Neural cell (in vitro differentiated cells): ENCODE data around the gene PTPRR. TPM values are rescaled to one million over a fixed set of nuclear protein-coding genes. Genes with fewer than 3 reads are reported as not detected.

Experiments used
- H2AFZ ChIP-seq: fragments of 200-600, 300-800 bp; sonication (generic), shearing (Covaris generic); 2 replicates; pipeline ENCODE4 v1.6.0; 2014; ENCODE audit warnings: low read depth, mild to moderate bottlenecking, antibody characterized with exemption, low read length, moderate library complexity
- H3F3A ChIP-seq: fragments of 200-600 bp; shearing (Covaris generic); 2 replicates; pipeline ENCODE4 v1.6.1; 2016; ENCODE audit warnings: mild to moderate bottlenecking, moderate library complexity, mixed read lengths, antibody characterized with exemption, low read length; ENCODE audit not compliant: insufficient read depth, poor library complexity, severe bottlenecking
- H3K27ac ChIP-seq: fragments of 200-600, 300-800 bp; sonication (generic), shearing (Covaris generic); 2 replicates; pipeline ENCODE4 v1.5.1; 2014; ENCODE audit warnings: mild to moderate bottlenecking, low read length, moderate library complexity
- H3K27me3 ChIP-seq: fragments of 300-800, 200-600 bp; sonication (generic), shearing (Covaris generic); 2 replicates; pipeline ENCODE4 v1.6.0; 2014; ENCODE audit warnings: mild to moderate bottlenecking, low read depth, low read length, moderate library complexity; ENCODE audit not compliant: insufficient read depth
- H3K36me3 ChIP-seq: fragments of 300-800, 200-600 bp; sonication (generic), shearing (Covaris generic); 2 replicates; pipeline ENCODE4 v1.5.1; 2014; ENCODE audit warnings: mild to moderate bottlenecking, antibody characterized with exemption, low read length, moderate library complexity; ENCODE audit not compliant: insufficient read depth
- H3K4me2 ChIP-seq: fragments of 300-800, 200-600 bp; sonication (generic), shearing (Covaris generic); 2 replicates; pipeline ENCODE4 v1.6.0; 2014; ENCODE audit warnings: mild to moderate bottlenecking, low read length
- H3K4me3 ChIP-seq: fragments of 300-800, 200-600 bp; sonication (generic), shearing (Covaris generic); 2 replicates; pipeline ENCODE4 v1.5.1; 2014; ENCODE audit warnings: mild to moderate bottlenecking, low read length, moderate library complexity
- H3K79me2 ChIP-seq: fragments of 200-600 bp; shearing (Covaris generic); replicated peaks from 2 replicates; pipeline ENCODE4 v1.6.0; 2014; ENCODE audit warnings: mild to moderate bottlenecking, low read length, moderate library complexity; ENCODE audit not compliant: insufficient read depth
- H3K9ac ChIP-seq: fragments of 300-800, 200-600 bp; sonication (generic), shearing (Covaris generic); 2 replicates; pipeline ENCODE4 v1.6.1; 2016; ENCODE audit warnings: mild to moderate bottlenecking, low read length, mixed read lengths
- H3K9me2 ChIP-seq: fragments of 200-600 bp; shearing (Covaris generic); 2 replicates; pipeline ENCODE4 v1.6.1; 2016; ENCODE audit warnings: mild to moderate bottlenecking, low read length, mixed read lengths; ENCODE audit not compliant: insufficient read depth
- H3K9me3 ChIP-seq: fragments of 200-600, 300-800 bp; sonication (generic), shearing (Covaris generic); 2 replicates; pipeline ENCODE4 v1.6.1; 2016; ENCODE audit warnings: mild to moderate bottlenecking, mixed run types, low read length, moderate library complexity, mixed read lengths
- H4K20me1 ChIP-seq: fragments of 200-600 bp; shearing (Covaris generic); 2 replicates; pipeline ENCODE4 v1.6.1; 2016; ENCODE audit warnings: mild to moderate bottlenecking, mixed run types; ENCODE audit not compliant: insufficient read depth
- EP300 ChIP-seq: fragments of 450-650 bp; conservative IDR thresholded peaks from 2 replicates; pipeline ENCODE4 v1.6.1; 2014; ENCODE audit warnings: antibody characterized with exemption, mild to moderate bottlenecking, moderate library complexity; ENCODE audit not compliant: poor library complexity, severe bottlenecking
- EZH2 ChIP-seq: fragments of 200-600, 300-800 bp; shearing (Covaris generic), sonication (generic); IDR thresholded peaks from 2 replicates; pipeline ENCODE4 v1.6.1; 2014; ENCODE audit warnings: antibody characterized with exemption, low read length, borderline replicate concordance, mild to moderate bottlenecking; ENCODE audit not compliant: insufficient read depth, poor library complexity, severe bottlenecking
- MXI1 ChIP-seq: fragments of 450-650 bp; conservative IDR thresholded peaks from 2 replicates; pipeline ENCODE4 v1.6.1; 2014; ENCODE audit warnings: antibody characterized with exemption, mild to moderate bottlenecking; ENCODE audit not compliant: poor library complexity, severe bottlenecking
- POLR2AphosphoS5 ChIP-seq: IDR thresholded peaks from 2 replicates; pipeline ENCODE4 v1.6.1; 2012
- RAD21 ChIP-seq: fragments of 450-650 bp; conservative IDR thresholded peaks from 2 replicates; pipeline ENCODE4 v1.6.1; 2014; ENCODE audit warnings: antibody characterized with exemption, mild to moderate bottlenecking, moderate library complexity
- SMC3 ChIP-seq: fragments of 450-650 bp; conservative IDR thresholded peaks from 2 replicates; pipeline ENCODE4 v1.6.1; 2014; ENCODE audit warnings: antibody characterized with exemption, mild to moderate bottlenecking, moderate library complexity; ENCODE audit not compliant: poor library complexity
- TAF1 ChIP-seq: IDR thresholded peaks from 2 replicates; pipeline ENCODE4 v1.6.1; 2012; ENCODE audit warnings: low read depth
- polyA plus RNA-seq: library from polyadenylated mRNA; depleted of rRNA; stranded (reverse); fragments of >200 nt; gene quantifications from 2 replicates; pipeline ENCODE4 v1.2.3, GENCODE V29; 2014
- TF ChIP-seq, protein P1 (sequence below): IDR thresholded peaks from 2 replicates; pipeline ENCODE4 v1.6.1; 2012; ENCODE audit warnings: borderline replicate concordance
- TF ChIP-seq, protein P2 (sequence below): fragments of 450-650 bp; IDR thresholded peaks from 2 replicates; pipeline ENCODE4 v1.5.1; 2014; ENCODE audit warnings: antibody characterized with exemption, mild to moderate bottlenecking, moderate library complexity; ENCODE audit not compliant: poor library complexity, severe bottlenecking

Gene PTPRR
- polyA plus RNA-seq, 1 donor from 2014 or later: 2.2 TPM

DNA sequence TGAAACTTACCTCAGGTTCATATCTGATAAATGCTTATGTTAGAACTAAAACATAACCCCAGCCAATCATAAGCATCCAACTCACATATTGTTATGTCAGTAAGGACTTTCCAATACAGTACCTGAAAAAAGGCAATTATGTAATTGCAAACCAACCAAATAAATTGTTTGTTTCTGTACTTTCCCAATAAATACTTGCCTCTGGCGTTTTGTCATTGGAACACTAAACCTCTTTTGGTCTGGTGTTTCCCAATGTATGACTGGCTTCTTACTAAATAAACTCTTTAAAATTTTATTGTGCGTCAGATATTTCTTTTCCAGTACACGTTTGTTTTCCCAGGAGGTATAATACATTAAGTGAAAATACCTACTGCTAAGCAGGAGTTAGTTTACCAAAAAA, 276.6 kb downstream of the PTPRR start:
- Histone ChIP-seq H3K4me2 (no peak overlapping the region), H3K27ac (no peak overlapping the region), H2AFZ (no peak overlapping the region), H4K20me1 (no peaks in the 10 kb centered on the region), H3K9me2 (no peaks in the 10 kb centered on the region), H3K79me2 (no peaks in the 10 kb centered on the region), H3K9me3 (no peaks in the 10 kb centered on the region), H3K9ac (no peak overlapping the region), H3K36me3 (no peaks in the 10 kb centered on the region), H3F3A (no peaks in the 10 kb centered on the region), H3K4me3 (no peak overlapping the region), H3K27me3 (no peaks in the 10 kb centered on the region)
- TF ChIP-seq, protein P1, sequence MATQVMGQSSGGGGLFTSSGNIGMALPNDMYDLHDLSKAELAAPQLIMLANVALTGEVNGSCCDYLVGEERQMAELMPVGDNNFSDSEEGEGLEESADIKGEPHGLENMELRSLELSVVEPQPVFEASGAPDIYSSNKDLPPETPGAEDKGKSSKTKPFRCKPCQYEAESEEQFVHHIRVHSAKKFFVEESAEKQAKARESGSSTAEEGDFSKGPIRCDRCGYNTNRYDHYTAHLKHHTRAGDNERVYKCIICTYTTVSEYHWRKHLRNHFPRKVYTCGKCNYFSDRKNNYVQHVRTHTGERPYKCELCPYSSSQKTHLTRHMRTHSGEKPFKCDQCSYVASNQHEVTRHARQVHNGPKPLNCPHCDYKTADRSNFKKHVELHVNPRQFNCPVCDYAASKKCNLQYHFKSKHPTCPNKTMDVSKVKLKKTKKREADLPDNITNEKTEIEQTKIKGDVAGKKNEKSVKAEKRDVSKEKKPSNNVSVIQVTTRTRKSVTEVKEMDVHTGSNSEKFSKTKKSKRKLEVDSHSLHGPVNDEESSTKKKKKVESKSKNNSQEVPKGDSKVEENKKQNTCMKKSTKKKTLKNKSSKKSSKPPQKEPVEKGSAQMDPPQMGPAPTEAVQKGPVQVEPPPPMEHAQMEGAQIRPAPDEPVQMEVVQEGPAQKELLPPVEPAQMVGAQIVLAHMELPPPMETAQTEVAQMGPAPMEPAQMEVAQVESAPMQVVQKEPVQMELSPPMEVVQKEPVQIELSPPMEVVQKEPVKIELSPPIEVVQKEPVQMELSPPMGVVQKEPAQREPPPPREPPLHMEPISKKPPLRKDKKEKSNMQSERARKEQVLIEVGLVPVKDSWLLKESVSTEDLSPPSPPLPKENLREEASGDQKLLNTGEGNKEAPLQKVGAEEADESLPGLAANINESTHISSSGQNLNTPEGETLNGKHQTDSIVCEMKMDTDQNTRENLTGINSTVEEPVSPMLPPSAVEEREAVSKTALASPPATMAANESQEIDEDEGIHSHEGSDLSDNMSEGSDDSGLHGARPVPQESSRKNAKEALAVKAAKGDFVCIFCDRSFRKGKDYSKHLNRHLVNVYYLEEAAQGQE: no peak
- TF ChIP-seq MXI1 (no peak), SMC3 (no peak)
- TF ChIP-seq, protein P2, sequence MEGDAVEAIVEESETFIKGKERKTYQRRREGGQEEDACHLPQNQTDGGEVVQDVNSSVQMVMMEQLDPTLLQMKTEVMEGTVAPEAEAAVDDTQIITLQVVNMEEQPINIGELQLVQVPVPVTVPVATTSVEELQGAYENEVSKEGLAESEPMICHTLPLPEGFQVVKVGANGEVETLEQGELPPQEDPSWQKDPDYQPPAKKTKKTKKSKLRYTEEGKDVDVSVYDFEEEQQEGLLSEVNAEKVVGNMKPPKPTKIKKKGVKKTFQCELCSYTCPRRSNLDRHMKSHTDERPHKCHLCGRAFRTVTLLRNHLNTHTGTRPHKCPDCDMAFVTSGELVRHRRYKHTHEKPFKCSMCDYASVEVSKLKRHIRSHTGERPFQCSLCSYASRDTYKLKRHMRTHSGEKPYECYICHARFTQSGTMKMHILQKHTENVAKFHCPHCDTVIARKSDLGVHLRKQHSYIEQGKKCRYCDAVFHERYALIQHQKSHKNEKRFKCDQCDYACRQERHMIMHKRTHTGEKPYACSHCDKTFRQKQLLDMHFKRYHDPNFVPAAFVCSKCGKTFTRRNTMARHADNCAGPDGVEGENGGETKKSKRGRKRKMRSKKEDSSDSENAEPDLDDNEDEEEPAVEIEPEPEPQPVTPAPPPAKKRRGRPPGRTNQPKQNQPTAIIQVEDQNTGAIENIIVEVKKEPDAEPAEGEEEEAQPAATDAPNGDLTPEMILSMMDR: no peak

DNA sequence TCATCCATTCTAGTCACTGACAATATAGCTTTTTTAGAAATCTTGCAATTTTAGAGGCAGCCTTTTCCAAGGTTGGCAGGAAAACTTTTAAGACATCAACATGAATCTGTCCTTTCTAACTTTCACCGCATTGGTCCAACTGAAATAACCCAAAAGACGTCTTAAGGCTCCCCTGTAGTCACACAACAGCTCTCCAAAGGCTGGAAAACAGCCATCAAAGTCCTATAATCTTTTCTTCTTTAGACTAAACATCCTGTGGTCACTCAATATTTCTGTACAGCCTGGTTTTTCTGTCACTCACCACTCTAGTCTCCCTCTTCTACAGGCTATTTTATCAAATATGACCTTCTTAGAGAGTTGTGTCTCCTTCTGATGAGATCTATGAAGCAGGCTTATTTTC, 278.8 kb downstream of the PTPRR start:
- Histone ChIP-seq H3K27me3 (no peaks in the 10 kb centered on the region), H3K4me3 (no peak overlapping the region), H3K4me2 (no peak overlapping the region), H4K20me1 (no peaks in the 10 kb centered on the region), H3K9me2 (no peaks in the 10 kb centered on the region), H3K9ac (no peak overlapping the region), H3K79me2 (no peaks in the 10 kb centered on the region), H3F3A (no peaks in the 10 kb centered on the region), H3K9me3 (no peaks in the 10 kb centered on the region), H3K36me3 (no peaks in the 10 kb centered on the region), H2AFZ (no peak overlapping the region), H3K27ac (no peak overlapping the region)
- no peak for TF ChIP-seq RAD21
- no peak for TF ChIP-seq EP300
- no peak for TF ChIP-seq MXI1
- no peak for TF ChIP-seq TAF1
- no peak for TF ChIP-seq EZH2
- TF ChIP-seq, protein P1: no peak
- TF ChIP-seq POLR2AphosphoS5: no peak
- TF ChIP-seq SMC3: no peak
- TF ChIP-seq, protein P2: no peak
